GM18870 (cell line): ENCODE results near the gene ANO2.

ENCODE experiments used
- ATAC-seq: cut with Tn5 transposase; IDR thresholded peaks from one replicate; pipeline ENCODE4 v1.9.1; 2021; ENCODE audit warnings: moderate library complexity; ENCODE audit not compliant: unreplicated experiment

Gene ANO2

GRCh38 chr12:5783289-5783920 lies 161.7 kb downstream of the ANO2 start:
- no peak for ATAC-seq

GRCh38 chr12:5780536-5780935 lies 164.5 kb downstream of the ANO2 start:
- no peak for ATAC-seq

- ATAC-seq = no peak
Measured at GRCh38 chr12:5779401-5779800, 165.7 kb downstream of the ANO2 start.

- ATAC-seq = no peak
Measured at GRCh38 chr12:5778821-5779220, 166.2 kb downstream of the ANO2 start.

GRCh38 chr12:5777451-5777850 lies 167.6 kb downstream of the ANO2 start:
- ATAC-seq = no peak

GRCh38 chr12:5776091-5776490 lies 169.0 kb downstream of the ANO2 start:
- ATAC-seq = no peak

- ATAC-seq = no peak
Measured at GRCh38 chr12:5773550-5773949, 171.5 kb downstream of the ANO2 start.

- no peak for ATAC-seq
Measured at GRCh38 chr12:5771756-5772155, 173.3 kb downstream of the ANO2 start.

GRCh38 chr12:5770727-5771126 lies 174.3 kb downstream of the ANO2 start:
- ATAC-seq = no peak

- ATAC-seq = no peak
Measured at GRCh38 chr12:5768581-5769196, 176.4 kb downstream of the ANO2 start.

GRCh38 chr12:5768171-5768570 lies 176.9 kb downstream of the ANO2 start:
- no peak for ATAC-seq

- no peak for ATAC-seq
Measured at GRCh38 chr12:5758347-5758746, 186.7 kb downstream of the ANO2 start.

GRCh38 chr12:5756338-5756842 lies 188.7 kb downstream of the ANO2 start:
- no peak for ATAC-seq

GRCh38 chr12:5748027-5748426 lies 197.0 kb downstream of the ANO2 start:
- ATAC-seq = no peak

GRCh38 chr12:5746917-5747316 lies 198.1 kb downstream of the ANO2 start:
- ATAC-seq = no peak

GRCh38 chr12:5746036-5746908 lies 198.8 kb downstream of the ANO2 start:
- ATAC-seq = no peak

- ATAC-seq = no peak
Measured at GRCh38 chr12:5745251-5745888, 199.7 kb downstream of the ANO2 start.

- ATAC-seq = no peak
Measured at GRCh38 chr12:5742258-5742657, 202.8 kb downstream of the ANO2 start.

- ATAC-seq = no peak
Measured at GRCh38 chr12:5739917-5740316, 205.1 kb downstream of the ANO2 start.

- no peak for ATAC-seq
Measured at GRCh38 chr12:5737778-5738177, 207.3 kb downstream of the ANO2 start.

GRCh38 chr12:5736527-5736926 lies 208.5 kb downstream of the ANO2 start:
- ATAC-seq = no peak
